Uterus (tissue), 2 donors: ENCODE data around the gene OR2T11.

Experiments used
- CTCF ChIP-seq, 4 experiments: fragments of 200-600 bp in 2 of 4; fragments of 450-650 bp in 2 of 4; sonication (generic) in 2 of 4; IDR thresholded peaks; one replicate each; pipeline ENCODE4 v1.5.1; 2016 to 2019; ENCODE audit warnings: antibody characterized with exemption in 4 of 4, mild to moderate bottlenecking in 2 of 4, moderate library complexity in 1 of 4
- POLR2A ChIP-seq, 2 donors: fragments of 450-650 bp; IDR thresholded peaks; one replicate each; pipeline ENCODE4 v1.6.1; 2016; ENCODE audit warnings: antibody characterized with exemption in 2 of 2, mild to moderate bottlenecking in 1 of 2, moderate library complexity in 1 of 2

GRCh38 chr1:248613742-248614141 lies 21.1 kb downstream of the OR2T11 start:
- TF ChIP-seq CTCF (IDR thresholded peaks at IDR 0.05): no peak
- TF ChIP-seq POLR2A (IDR thresholded peaks at IDR 0.05): no peak
